GM12892 (cell line): Measurements from ENCODE around the gene CTF1.

Source experiments
- POLR2A ChIP-seq: IDR thresholded peaks from 2 replicates; pipeline ENCODE4 v1.6.1; 2011; ENCODE audit warnings: low read depth, low read length, control low read depth
- POLR2AphosphoS5 ChIP-seq: IDR thresholded peaks from 2 replicates; pipeline ENCODE4 v1.6.1; 2011; ENCODE audit warnings: low read depth, low read length, control low read depth
- TAF1 ChIP-seq: IDR thresholded peaks from 2 replicates; pipeline ENCODE4 v1.6.1; 2011; ENCODE audit warnings: low read depth, mild to moderate bottlenecking, control low read depth, low read length, borderline replicate concordance

- TF ChIP-seq POLR2A (no peak), TAF1 (no peak), POLR2AphosphoS5 (no peak)
Observed at GRCh38 chr16:30882429-30883310, 13.7 kb upstream of the CTF1 start.
